AML-193 (cell line): ENCODE results near the gene ROS1.
A peak's percentile ranks its signal among the peaks of the same experiment; 100 is the strongest.
"Not testable (repeated sequence)": the region's sequence is repeated elsewhere in the genome, so short reads cannot be mapped to it uniquely, and the experiment has no call there.

Source experiments
- DNase-seq, 2 experiments: peaks; one replicate each; lab custom pipeline; 2025; lab: John Stamatoyannopoulos, UW

Gene ROS1

DNA sequence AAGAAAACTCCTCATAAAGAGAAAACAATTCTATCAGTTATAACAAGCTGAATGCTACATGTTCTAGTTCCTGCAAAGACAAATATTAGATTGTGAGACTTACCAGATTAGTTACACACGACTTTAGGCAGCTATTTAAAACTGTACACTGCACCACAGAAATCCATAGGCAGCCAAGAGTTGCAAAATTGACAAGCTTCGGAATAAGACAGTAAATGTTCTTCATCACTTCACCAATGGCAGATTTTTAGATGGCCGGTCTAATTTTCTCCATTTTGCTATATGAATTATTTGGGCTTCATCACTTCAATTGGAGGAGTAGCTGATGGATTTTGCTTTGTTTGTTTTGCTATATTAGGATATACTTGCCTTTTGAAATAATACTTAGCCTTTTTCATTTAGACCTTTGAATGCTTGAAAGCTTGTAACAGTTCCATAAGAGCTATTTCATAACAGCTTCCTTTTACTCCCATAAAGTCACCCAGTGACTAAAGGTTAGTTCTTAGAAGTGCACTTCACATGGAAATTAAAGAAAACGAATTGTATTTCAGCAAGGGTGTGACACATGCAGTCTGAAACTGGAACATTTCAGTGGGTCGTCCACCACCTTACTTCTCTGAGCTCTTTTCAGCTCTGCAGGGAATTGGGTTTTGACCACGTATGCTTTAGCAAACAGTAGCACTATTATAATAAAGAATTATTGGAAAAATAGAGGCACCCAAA, at the start of gene ROS1:
ROS1 (minus strand) TSS at position 512 of the 723 bp plus-strand sequence; CDS start at position 226, 286 bp downstream.
- DNase-seq = peak; percentile 54 to 56

DNA sequence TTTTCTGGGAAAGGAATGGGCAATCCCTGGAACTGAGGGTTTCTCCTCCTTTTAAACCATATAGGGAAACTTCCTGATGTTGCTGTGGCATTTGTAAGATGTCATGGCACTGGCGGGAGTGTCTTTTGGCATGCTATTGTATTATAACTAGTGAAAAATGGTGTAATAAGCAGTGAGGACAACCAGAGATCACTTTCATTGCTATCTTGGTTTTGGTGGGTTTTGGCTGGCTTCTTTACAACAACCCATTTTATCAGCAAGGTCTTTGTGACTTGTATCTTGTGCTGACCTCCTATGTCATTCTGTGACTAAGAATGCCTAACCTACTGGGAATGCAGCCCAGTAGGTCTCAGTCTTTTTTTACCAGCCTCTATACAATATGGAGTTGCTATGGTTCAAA, 47.7 kb upstream of the ROS1 start:
- no peak for DNase-seq

DNA sequence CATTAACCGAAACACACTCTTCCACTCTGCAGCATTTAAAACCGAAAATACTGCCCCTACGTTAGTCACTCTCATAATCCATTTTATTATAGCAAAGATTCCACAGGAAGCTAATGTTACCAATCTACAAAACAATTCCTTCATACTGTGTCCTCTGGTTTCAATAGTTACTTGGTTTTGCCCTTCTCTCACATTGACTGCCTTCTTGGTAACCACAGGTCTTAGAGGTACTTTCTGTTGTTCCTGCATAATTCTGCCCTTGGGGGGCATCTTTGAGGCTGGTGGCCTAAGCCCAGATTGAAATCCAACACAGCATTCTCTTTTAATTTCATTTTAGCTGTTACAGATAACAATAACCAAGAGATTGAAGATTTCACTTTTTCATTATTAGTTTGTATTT, 46.9 kb upstream of the ROS1 start:
- DNase-seq = no peak

DNA sequence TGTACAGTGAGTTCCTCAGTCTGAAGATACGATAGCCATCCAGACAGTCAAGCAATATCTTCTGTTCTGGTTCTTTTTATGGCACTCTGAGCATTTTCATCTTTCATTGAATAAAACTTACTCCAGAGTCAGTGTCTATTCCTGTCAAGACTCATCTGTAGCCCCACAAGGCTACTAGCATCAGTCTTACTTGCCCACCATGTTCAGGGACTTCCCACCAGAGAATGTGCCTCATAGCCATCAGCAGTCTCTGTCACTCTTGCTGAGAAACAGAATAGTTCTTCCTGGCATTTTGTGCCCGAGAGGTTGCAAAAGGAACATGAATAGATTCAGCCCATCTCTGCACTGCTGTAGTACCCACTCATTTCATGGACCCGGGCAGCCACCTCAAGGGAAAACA, 44.0 kb upstream of the ROS1 start:
- no peak for DNase-seq

DNA sequence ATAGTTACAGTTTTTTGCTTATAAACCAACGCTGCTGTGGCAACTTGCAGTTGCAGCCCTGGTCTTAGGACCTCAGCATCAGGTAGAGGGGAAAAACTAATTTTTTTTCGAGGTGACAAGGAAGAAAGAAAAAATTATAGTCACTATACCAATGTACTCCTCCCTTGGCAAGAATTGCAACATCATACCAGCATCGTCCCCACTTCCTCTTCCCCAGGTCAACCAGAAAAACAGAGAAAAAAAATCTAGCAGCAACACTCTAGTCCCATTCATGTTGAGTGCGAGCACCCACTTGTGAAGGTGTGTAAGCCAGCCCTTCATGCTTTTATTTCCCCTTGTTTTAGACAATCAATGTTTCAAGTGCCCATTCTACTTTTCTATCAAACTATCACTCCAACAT, 43.6 kb upstream of the ROS1 start:
- peak in 1 of 2 experiments; percentile 9 for DNase-seq

DNA sequence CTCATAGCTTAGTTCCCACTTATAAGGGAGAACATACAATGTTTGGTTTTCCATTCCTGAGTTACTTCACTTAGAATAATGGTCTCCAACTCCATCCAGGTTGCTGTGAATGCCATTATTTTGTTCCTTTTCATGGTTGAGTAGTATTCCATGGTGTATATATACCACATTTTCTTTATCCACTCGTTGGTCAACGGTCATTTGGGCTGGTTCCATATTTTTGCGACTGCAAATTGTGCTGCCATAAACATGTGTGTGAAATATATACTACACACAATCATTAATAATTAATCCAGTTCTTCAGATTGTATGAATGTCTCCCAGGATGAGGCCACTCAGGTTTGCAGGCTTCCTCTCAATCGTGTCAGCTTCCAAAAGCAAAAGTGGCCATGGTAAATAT, 42.8 kb upstream of the ROS1 start:
- DNase-seq = not testable (repeated sequence)

DNA sequence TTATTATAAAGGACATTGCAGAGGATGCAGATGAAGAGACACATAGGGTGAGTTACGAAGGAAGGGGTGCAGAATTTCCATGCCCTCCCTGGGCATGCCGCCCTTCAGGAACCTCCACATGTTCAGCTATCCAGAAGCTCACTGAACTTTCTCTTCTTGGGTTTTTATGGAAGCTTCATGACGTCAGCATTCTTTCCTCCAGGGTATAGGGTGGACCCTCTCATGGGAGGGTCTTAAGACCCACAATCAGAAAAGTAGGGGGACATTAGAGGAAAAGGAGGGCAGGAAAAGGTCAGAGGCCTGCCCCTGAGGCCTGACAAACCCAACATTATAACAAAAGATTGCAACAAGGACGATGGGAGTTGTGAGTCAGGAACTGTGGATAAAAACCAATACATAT, 42.1 kb upstream of the ROS1 start:
- DNase-seq = no peak

DNA sequence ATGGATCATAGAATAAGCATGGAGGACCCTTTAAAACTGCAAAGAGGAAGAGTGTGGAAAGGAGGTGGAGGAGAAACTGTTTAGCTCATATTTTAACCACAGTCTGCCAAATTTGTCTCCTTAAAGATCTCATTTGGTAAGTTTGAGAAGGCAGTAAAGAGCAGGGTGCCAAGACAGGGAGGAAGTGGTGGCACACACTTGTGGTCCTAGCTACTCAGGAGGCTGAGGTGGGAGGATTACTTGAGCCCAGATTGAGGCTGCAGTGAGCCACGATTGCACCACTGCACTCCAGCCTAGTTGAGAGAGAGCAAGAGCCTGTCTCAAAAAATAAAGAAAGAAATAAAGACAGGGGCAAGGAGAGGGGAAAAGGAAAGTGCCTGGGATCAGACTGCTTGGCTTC, 39.9 kb upstream of the ROS1 start:
- no peak for DNase-seq

DNA sequence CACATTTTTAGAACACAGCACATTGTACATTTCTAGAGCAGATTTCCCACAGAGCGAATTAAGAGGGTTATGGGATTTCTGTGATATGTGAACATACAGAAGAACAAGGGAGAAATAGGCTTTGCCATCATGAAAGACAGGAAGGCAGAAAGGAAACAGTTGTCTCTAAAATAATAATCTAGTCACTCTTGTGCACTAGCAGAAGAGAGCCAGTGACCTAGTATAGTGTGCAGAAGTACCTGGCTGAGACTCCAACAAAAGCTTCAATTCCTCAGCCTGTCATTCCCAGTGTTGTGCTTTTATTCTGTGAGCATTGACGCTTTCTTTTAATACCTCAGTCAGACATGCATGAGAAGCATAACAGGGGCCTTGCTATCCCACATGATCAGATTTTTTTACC, 39.0 kb upstream of the ROS1 start:
- DNase-seq = no peak

DNA sequence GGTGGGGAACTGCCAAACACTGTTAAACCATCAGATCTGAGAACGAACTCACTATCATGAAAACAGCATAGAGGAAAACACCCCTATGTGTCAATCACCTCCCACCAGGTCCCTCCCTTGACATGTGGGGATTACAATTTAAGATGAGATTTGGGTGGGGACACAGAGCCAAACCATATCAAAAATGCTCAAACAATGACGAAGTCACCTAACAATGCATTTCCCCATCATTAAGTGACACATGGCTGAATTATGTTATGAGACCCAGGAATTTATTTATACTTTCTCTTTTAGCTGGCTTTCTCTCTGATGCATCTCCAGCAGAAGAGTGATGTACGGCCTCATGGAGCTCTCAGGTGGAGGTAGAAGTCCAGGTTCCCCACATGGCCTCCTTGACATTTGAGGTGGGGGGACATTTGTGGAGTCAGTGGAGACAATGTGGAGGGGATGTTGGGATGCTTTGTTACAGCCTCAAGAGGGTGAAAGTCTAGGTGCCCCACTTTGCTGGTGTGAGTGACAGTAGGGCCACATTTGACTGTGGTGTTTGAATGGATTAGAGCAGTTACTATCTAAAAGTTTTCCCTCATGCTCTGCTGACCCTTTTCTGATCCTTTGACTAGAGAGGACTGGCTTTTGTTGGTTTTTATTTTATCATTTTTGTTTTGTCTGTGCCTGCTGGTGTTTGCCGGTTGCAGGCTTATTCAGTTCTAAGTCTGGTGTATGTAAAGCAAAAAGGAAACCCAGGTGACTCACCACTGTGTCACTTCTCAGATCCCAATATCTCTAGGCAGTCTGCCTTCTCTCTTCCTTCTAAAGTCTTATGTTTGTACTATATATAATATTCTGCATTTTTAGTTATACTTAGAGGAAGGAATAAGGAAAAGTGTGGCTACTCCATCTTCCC, 38.3 kb upstream of the ROS1 start:
- no peak for DNase-seq

DNA sequence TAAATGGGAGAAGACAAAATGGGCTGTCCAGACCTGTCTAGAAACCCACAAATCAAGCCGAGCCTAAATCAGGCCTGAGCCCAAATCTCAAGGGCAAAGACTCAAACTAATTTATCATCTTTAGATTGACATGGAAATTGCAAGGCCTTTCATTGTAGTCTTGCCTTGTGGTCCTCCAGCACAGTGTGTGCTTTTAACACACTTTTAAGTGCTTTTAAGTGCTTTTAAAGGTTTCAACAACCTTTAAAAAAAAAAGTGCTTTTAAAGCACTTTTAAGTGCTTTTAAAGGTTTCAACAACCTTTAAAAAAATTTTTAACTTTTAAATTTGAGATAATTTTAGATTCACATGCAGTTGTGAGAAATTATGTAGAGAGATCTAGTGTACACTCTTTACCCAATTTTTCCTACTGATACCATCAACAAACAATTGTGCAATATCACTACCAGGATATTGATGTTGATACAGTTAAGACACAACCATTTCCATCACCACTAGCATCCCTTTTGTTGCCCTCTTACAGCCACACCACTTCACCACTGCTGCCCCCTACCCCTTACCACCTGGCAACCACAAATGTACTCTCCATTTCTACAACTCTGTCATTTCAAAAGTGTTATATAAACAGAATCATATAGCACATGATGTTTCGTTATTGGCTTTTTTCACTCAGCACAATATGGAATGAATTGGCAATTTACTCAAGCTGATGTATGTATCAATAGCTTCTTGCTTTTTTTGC, 33.6 kb upstream of the ROS1 start:
- DNase-seq = no peak

DNA sequence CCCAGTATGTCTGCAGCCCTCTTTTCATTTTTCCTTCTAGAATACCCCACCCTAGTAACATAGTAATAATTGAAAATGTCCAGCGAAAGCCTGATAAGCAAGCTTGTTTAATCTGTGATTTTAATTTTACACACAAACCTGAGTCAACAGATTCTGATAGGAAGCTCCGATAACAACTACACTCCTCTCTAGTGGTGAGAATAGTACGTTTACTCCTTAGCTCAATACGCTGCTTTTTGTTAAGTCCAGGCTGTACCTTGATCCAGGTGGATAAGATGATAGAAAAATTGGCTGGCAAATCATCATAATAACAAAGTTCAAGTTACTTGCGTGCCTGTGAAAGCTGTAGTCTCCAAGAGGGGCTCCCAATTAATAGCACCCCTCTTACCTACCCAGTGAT, 31.3 kb upstream of the ROS1 start:
- no peak for DNase-seq

DNA sequence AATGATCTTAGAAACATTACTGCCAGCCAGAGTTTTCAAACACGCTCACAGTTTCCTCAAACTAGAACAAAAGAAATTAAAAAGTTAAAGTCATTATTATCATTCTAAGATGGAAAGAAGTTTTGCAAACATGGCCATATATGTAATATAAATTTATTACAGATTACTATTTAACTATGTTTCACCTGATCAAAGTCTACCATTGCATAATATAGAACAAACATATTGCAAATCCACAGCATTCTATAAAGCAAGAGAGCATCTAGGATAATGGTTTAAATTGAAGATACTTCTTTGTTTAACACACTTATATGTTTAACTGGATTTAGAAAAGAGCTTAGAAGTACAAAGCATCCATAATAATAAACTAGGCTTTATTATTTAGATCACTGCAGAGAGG, 30.5 kb upstream of the ROS1 start:
- DNase-seq = no peak

DNA sequence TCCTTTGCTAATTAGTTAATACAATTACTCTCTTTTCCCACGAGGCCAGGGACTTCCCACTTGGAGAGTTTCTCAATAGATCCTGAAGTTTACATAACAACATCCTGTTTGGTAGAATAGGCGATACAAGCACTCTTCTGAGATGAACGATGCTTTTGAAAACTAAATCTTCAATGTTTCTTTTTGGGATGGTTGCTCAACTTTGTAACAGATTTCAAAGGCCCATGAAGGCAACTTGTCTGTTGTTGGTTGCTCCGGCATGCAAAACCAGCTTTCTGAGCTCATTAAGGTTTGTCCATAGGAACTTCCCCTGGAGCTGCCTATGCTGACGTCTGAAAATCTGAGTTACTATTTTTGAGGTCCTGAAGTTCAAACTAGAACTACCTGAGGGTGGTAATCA, 25.9 kb upstream of the ROS1 start:
- DNase-seq = no peak

DNA sequence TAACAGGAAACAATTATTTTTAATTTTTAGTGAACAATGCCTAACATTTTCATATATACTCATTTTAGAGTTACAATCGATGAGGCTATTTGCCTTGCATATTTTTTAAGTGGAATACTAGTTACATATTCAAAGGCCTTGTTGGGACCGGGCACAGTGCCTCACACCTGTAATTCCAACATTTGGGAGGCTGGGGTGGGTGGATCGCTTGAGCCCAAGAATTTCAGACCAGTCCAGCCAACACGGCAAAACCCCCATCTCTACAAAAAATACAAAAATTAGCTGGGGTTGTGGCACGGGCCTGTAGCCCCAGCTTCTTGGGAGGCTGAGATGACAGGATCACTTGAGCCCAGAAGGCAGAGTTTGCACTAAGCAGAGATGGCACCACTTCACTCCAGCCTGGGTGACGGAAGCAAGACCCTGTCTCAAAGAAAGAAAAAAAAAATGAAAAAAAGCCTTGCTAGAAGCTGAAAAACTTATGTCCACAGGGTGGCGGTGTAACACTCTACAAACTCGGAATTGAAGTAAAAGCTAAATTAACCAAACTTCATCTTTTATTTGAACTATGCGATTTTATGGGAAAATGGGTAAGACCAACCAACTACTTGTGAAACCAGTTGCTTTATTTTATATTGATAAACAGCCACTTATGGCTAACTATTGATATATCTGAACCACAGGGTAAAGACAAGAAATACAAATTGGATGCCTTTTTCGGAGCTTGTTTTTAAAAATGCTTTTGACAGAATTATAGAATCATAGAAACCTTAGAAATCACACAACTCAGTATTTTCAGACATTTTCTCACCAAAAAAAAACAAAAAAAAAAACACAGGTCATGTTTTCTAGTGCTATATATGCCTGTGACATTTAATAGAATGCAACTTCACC, 24.1 kb upstream of the ROS1 start:
- DNase-seq = peak; percentile 70

DNA sequence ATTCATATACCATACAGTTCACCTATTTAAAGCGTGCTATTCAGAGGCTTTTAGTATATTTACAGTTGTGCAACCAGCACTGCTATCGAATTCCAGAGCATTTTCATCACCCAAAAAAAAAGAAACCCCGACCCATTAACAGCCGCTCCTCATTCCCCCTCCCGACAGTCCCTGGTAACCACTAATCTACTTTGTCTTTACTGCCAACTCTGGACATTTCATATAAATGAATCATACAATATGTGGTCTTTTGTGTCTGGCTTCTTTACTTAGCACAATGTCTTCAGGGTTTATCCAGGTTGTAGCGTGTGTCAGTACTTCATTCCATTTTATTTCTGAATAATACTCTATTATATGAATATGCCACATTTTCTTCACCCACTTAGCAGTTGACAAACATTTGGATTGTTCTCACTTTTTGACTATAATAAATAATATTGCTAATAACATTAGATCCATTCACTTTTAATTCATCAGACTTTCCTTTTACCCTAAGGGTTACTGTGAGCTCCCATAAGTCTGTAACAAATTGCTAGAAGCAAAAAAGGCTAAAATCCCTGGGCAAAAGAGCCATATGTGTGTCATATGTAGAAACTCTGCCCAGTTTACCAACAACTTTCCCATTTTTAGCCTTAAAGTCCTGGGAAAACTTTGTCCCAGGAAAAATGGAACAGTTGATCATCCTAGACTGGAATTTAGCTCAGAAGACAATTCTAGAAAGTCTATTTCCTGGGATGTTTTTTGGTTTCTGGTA, 23.2 kb upstream of the ROS1 start:
- DNase-seq = no peak

DNA sequence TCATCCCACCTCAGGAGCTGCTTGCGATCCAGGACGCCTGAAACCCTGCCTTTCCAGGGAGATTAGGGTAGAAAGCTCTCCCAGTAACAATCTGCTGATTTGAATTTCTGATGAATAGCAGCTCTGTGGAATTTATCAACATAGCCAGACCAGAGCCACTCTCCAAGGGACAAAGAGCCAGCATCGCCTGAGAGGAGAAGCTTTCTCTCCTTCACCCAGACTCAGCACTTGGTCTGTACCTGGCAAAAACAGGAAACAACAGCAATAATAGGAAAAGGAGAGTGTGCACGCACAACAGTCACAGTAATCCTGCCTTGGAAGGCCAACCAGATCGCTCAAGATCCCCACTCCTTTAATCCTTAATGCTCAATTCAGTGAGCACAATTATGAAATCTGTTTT, 22.3 kb upstream of the ROS1 start:
- DNase-seq = no peak

DNA sequence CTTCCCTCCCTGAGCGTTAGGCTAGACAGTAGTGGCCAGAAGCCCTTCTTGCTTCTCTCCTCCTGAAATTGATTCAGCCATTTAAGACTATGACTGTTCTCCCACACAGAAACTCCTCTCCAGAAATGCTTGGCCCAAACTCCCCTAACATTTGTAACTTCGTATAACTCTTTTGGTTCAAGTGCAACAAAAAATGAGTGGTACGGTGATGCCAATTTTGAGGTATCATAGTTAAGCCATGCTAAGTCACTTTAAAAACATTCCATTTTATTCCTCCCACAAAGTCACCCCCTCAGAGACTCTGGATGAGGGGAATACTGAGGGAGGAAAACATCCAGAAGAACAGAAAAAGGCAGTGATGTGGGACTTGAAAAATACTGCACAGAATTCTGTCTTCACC, 21.1 kb upstream of the ROS1 start:
- DNase-seq = no peak

DNA sequence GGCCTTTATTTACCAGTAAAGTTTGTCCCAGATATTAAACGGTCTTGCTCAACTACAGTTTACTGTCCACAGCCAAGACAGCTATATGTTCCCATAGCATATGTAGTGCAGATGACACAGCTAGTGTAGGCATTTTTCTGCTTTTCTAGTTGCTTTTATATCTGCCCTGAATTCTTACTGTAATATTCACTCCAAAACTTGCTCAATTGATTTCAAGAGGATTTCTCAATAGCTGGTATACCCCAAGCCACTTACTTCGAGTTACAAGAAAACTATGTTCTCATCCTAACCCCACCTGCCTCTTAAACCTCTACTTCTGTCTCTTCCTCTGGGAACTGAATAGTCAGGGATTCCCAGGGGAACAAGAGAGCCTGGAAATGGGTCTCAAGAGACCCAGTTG, 18.9 kb upstream of the ROS1 start:
- DNase-seq = no peak

DNA sequence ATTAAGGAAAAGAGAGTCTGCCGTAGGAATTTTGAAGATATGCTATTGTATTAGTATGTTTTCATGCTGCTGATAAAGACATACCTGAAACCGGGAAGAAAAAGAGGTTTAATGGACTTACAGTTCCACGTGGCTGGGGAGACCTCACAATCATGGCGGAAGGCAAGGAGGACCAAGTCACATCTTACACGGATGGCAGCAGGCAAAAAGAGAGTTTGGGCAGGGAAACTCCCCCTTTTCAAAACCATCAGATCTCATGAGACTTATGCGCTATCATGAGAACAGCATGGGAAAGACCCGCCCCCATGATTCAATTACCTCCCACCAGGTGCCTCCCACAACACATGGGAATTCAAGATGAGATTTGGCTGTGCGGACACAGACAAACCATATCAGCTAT, 16.6 kb upstream of the ROS1 start:
- not testable (repeated sequence) for DNase-seq

DNA sequence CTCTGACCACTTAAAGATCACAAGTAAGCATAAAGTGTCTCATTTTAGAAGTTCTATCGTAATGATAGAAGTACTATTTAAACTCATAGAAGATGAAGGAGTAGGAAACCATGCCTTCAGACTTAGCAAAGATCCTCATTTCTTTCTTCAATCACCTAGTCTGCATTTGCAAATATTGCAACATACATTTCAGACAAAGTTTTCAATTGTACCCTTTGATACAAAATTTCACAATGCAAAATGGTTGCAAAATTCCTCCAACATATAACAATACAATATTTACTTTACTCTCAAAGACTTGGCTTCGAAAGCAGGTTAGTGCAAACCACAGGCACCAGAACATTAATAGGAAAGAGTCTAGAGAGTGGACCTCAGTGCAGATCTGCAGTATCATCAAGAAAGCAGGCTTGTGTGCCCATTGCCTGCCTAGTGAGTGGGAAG, 16.1 kb upstream of the ROS1 start:
- peak; percentile 75 to 79 for DNase-seq
